Measurements from ENCODE around the gene NPDC1.

DNA sequence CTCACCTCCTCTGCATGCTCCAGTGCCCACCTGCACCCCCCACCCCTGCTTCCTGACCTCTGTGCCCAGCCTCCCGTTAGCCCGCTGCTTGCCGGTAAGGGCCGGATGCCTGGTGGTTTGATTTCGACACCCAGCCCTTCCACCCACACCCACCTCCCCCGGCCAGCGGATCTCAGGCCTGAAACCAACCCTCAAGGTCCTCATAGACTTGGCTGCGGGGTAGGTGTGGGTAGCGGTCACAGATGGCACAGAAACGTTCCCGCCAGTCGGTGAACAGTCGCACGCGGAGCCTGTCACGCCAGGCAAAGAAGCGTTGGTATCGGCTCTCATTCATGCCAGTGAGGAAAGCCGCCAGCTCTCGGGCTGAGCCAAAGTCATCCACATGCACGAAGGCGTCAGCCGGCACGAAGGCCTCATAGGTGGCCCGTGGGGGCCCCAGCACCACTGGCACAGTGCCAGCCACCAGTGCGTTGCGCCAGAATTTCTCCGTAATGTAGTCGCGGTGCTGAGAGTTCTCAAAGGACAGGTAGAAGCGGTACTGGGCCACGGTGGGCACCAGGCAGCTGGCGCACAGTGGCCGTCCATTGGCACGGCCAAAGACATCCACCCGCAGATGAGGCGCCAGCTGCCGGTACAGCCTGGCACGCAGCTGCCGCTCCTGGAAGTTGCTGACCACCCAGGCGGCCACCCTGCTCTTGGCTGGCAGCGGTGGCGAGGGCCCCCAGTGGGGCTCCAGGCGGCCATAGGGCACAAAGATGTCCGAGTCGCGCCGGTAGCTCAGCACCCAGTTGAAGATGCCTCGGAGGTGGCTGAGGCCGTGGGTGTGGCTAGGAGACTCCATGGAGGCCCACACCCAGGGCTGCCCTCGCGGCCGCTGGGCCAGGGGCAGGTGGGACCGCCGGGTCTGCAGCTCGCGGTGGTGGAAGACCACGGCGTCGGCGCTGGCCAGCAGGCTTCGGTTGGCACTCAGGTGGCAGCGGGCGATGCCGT is 15.1 kb downstream of the NPDC1 start:
- TF ChIP-seq EZH2phosphoT487 (IDR thresholded peaks at IDR 0.05) (no peak), CTCF (IDR thresholded peaks at IDR 0.05) (no peak), EZH2 (IDR thresholded peaks at IDR 0.05) (no peak)
